SHP77 (cell line): Measurements from ENCODE around the gene PDE4B.

ENCODE experiments used
- DNase-seq, 2 experiments: peaks; one replicate each; lab custom pipeline; 2025; lab: John Stamatoyannopoulos, UW

PDE4B gene

DNA sequence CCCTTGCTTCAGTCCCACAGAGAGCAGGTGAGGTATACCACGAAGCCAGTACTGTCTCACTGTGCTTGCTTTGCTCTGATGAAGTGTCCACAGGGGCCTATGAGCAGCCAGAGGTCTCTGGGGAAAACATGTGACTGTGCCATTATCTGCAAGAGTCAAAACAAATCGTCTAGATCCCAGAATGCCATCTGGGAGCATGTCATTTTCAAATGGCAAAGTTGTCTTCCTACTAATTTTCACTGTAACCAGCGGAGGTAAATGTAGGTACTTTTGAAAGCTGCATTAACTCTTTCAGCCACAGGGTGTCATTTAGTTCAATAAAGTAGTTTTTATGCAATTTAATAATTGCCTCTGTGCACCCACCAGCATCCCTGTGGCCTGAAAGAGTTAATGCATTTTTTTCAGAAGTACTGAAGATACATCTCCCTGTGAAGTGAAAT, 567.6 kb downstream of the PDE4B start:
- DNase-seq = no peak

- no peak for DNase-seq
Observed at GRCh38 chr1:66364578-66365391, 572.1 kb downstream of the PDE4B start.

DNA sequence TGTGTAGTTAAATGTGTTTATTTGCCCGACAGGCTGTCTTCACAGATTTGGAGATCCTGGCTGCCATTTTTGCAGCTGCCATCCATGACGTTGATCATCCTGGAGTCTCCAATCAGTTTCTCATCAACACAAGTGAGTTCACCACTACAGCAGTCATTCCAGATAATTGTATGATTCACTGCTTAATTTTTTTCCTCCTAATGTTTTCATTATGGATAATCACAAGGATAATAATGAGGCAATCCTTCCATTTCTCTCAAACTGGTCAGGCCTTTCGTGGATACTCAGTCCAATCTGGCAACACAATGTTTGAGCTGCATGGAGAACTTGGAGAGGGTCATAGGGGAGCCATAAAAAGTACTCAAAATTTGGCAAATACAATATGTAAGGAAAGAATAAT, 572.9 kb downstream of the PDE4B start:
- no peak for DNase-seq

DNA sequence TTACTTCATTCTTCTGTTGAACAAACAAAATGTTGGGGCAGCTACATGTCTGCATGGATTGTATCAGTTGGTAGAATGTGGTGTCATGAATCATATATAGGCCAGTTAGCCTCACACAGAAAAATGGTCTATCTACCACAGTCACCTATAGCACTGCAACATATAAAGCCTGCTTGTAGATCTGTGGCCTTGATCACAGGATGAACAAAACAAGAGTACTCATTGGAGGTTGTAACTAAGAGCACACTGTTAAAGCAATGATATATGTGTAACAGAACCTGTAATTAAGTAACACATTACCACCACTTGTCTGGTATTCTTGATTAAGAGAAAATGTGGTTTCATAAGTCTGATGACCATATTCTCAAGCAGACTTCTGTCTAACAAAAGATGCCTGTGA, 573.9 kb downstream of the PDE4B start:
- DNase-seq = no peak

DNA sequence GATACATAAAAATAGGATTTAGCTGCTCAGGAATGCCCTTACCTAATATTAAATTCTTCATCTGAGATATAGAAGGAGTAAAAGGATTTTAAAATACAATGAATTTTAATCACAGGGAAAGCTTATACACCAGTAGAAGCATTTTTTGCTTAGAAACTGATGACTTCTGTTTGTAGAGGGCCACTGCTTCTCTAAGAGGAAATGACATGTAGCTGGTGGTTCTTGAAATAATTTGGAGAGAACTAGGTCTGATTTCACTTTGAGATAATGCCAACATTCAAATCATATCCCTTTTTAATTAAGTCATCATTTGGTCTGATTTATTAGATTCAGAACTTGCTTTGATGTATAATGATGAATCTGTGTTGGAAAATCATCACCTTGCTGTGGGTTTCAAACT, 574.7 kb downstream of the PDE4B start:
- no peak for DNase-seq

DNA sequence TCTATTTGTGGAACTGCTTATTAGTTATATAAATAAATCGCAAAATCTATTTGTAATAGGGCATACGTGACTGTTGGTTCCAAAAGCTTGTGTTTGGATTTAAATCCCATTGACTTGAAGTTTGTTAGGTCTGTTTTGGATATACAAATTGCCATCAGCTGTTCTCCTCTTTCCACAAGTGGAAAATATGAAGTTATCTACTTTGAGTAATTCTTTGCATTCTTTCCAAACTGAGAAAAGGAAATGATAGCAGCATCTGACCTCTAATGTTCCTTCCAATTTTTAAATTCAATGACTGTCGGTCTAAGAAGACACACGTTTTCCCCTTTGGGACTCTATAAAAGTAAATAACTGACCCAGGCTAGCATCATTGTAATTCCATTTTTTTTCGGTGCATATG, 575.6 kb downstream of the PDE4B start:
- no peak for DNase-seq

- no peak for DNase-seq
Observed at GRCh38 chr1:66370462-66370971, 577.8 kb downstream of the PDE4B start.

GRCh38 chr1:66371233-66372005, 578.7 kb downstream of the PDE4B start:
- no peak for DNase-seq

- no peak for DNase-seq
Observed at GRCh38 chr1:66372522-66373101, 579.9 kb downstream of the PDE4B start.

- no peak for DNase-seq
Observed at GRCh38 chr1:66373157-66373591, 580.5 kb downstream of the PDE4B start.

GRCh38 chr1:66374148-66374547, 581.5 kb downstream of the PDE4B start:
- no peak for DNase-seq

GRCh38 chr1:66374561-66375111, 581.9 kb downstream of the PDE4B start:
- no peak for DNase-seq

DNA sequence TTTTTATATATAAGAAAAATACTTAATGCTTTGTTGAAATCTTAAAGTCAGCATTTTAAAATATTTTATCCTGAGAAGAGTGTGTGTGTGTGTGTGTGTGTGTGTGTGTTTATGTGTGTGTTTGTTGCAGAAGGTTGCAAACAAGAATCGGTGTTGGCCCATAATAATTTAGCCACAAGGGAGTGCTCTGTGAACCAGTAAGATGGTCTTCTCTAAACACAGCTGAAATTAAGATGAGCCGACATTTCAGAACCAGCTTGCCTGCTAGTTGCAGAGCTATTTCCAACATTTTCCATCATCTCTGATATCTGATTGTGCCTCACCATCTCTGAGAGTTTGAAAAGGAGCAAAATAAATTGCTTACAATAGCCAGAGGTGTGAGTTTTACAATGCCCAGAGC, 582.4 kb downstream of the PDE4B start:
- no peak for DNase-seq

DNA sequence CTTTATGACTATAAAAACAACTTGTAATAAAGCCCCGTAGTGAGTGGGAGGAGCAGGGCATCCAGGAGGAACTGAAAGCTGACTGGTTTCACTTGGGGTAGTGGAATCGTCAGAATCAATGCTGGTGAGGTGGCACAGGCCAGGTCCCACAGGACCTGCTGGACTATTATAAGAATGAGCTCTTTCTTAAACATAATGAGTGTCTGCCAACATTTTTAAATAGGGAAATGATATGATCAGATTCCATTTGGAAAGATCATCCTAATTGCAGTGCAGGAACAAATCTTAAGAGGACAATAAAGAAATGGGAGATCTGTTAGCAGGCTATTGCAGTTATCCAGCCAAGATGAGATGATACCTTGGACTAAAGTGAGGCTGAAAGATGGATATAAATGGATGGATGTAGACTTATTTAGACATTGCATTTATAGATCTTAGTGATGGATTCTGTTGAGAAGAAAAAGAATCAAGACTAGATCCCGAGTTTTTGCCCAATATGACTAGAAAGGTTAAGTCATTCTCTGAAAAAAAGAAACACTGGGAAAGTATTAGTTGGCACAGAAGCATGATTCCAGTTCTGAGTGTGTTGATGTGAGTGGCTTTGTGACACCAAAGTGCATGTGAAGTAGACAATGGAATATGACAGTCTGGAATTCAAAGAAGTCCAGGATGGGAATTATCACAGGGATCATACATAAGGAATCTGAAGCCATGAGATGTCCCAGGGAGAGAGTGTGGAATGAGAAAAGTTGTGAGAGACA, 587.9 kb downstream of the PDE4B start:
- no peak for DNase-seq

DNA sequence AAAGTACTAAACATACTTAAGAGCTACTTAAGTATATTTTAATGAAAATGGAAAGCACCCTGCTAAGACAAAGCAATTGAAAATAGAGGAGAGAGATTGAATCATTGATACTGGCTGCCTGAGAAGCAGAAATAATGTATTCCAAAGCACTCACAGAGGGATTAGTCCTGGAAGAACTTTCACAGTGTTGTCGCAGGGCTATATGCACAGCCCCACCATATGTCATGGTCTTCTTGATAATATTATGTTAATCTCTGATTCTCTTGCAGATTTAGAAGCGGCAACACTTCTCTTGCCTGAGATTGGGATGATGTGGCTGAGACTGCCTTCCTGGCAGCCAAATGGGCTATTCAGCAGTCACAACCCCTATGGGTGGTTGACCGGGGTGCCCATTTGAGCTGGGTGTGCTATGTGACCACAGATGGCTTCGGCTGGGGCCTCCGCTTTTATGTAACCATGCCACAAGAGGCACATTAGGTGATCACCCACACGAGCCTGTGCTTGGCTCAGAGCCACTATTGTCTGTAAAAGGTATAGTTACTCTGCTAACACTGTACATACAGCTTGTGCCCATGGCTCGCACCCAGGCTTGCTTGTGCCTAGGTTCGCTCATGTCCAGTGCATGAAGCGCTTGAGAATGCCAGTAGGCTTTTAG, 589.1 kb downstream of the PDE4B start:
- DNase-seq = no peak

DNA sequence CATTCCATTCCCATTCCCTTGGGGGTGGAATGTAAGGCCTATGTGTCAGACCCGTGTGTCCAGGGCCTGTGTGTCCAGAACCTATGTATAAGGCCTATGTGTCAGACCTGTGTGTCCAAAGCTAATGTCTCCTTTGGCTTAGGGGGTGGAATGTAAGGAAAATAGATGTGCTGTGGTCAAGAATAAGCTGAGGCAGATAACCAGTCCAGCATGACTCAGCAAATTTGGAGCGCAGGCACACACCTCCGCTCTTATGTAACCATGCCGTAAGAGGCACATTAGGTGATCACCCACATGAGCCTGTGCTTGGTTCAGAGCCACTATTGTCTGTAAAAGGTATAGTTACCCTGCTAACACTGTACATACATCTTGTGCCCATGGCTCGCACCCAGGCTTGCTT, 590.5 kb downstream of the PDE4B start:
- DNase-seq = no peak

DNA sequence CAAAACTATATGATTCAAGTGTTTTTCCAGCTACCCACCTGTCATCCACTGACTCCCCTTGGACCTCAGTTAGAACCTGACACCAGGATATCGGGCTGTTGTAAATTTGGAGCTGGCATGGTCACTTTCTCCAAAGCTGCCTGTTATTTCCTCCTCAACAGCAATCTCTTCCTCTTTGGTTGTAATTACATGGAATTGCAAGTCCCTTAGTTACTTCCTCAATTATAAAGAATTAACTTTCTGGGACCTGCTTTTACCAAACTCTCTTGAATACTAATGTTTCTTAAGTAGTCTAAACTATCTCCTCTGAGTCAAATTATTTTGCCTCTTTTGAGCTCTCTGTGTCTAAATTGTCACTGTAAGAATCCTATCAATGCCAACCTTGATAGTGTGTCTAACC, 590.9 kb downstream of the PDE4B start:
- no peak for DNase-seq

DNA sequence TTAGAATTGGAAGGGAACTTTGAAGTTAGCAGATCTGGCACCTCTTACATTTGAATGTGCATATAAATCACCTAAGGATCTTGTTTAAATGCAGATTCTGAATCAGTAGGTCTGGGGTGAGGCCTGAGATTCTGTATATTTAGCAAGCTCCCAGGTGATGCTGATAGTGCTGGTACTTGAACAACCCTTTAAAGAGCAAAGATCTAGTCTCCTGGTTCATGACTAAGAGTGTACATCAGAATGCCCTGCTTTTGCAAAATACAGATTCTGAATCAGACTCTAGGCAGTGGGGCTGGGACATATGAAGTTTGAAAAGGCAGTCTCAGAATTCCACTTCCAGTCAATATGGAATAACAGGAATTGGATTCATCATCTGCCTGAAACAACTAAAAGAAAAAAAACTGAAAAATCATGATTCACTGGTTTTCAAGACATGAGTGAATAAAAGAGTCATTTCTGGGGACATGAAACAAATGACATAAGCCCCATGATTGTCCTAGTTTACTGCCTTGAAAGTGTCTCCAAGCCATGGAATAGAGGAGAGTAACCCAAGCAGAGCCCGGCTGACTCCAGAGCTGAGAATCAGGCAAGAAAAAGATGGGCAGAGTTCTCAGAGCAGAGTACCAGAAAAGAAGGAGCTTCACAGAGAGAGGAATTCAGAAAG, 591.7 kb downstream of the PDE4B start:
- DNase-seq = no peak

GRCh38 chr1:66386712-66387111, 594.0 kb downstream of the PDE4B start:
- DNase-seq = no peak

DNA sequence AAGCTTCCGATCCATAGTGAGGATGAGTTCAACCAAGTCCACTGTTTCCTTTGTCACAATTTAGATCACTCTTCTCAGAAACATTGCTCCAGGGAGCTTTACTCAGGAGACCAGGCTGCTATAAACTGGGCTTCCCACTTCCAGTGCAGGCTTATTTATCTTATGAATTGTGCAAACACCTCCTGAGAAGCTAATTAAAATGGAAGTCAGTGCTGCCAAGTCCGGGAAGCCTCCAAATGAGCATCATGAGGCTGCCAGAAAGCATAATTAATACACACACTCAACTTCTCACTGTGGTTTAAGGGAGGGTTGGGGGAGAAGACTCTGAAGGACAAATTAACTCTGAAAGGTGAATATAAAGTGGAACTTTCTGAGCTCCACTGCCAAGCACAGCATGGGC, 596.2 kb downstream of the PDE4B start:
- DNase-seq = no peak
